HG03196 (cell line): ENCODE measurements around the gene GEMIN2.
"Not testable (repeated sequence)": the region's sequence is repeated elsewhere in the genome, so short reads cannot be mapped to it uniquely, and the experiment has no call there.

Experiments
- ATAC-seq: cut with Tn5 transposase; IDR thresholded peaks from one replicate; pipeline ENCODE4 v1.9.1; 2021; ENCODE audit not compliant: unreplicated experiment

Gene GEMIN2

GRCh38 chr14:39175445-39176262, 61.5 kb downstream of the GEMIN2 start:
- peak; percentile 9 for ATAC-seq

- no peak for ATAC-seq
Observed at GRCh38 chr14:39176263-39177167, 62.4 kb downstream of the GEMIN2 start.

GRCh38 chr14:39177168-39177545, 63.0 kb downstream of the GEMIN2 start:
- no peak for ATAC-seq

GRCh38 chr14:39179042-39179441, 64.9 kb downstream of the GEMIN2 start:
- no peak for ATAC-seq

GRCh38 chr14:39180553-39180952, 66.4 kb downstream of the GEMIN2 start:
- no peak for ATAC-seq

- ATAC-seq: no peak
Observed at GRCh38 chr14:39181026-39181692, 67.0 kb downstream of the GEMIN2 start.

- no peak for ATAC-seq
Observed at GRCh38 chr14:39181693-39182047, 67.5 kb downstream of the GEMIN2 start.

- ATAC-seq: no peak
Observed at GRCh38 chr14:39182770-39183684, 68.9 kb downstream of the GEMIN2 start.

GRCh38 chr14:39183685-39184003, 69.5 kb downstream of the GEMIN2 start:
- not testable (repeated sequence) for ATAC-seq

GRCh38 chr14:39184628-39185255, 70.6 kb downstream of the GEMIN2 start:
- no peak for ATAC-seq

- no peak for ATAC-seq
Observed at GRCh38 chr14:39185256-39186049, 71.3 kb downstream of the GEMIN2 start.
